Lung (tissue), 12 donors: ENCODE results near the gene LIPI. TPM values are rescaled to one million over a fixed set of nuclear protein-coding genes. Genes with fewer than 3 reads are reported as not detected.

Experiments
- ATAC-seq: fragments of 200-7000 bp; cut with Tn5 transposase; one replicate; pipeline ENCODE4 v1.9.1; 2020; ENCODE audit warnings: moderate number of reproducible peaks; ENCODE audit not compliant: insufficient read depth, low FRiP score
- DNase-seq, 3 donors: peaks; one replicate each; pipeline ENCODE4 v3.0.0-alpha.2; 2013 to 2017
- H3K27ac ChIP-seq, 2 donors: one replicate each; pipeline ENCODE4 v1.5.1; 2013; ENCODE audit warnings: mild to moderate bottlenecking in 2 of 2, moderate library complexity in 2 of 2, control low read depth in 1 of 2, inconsistent platforms in 1 of 2, low read depth in 1 of 2, low read length in 1 of 2
- H3K27me3 ChIP-seq, 3 donors: one replicate each; pipeline ENCODE4 v1.5.1; 2013; ENCODE audit warnings: low read length in 2 of 3; ENCODE audit not compliant: control insufficient read depth in 3 of 3, insufficient read depth in 3 of 3
- H3K36me3 ChIP-seq, 4 donors: one replicate each; pipeline ENCODE4 v1.5.1; 2013; ENCODE audit warnings: low read length in 4 of 4, mild to moderate bottlenecking in 1 of 4, moderate library complexity in 1 of 4; ENCODE audit not compliant: control insufficient read depth in 4 of 4, insufficient read depth in 4 of 4
- H3K4me1 ChIP-seq, 5 donors: one replicate each; pipeline ENCODE4 v1.5.1; 2013; ENCODE audit warnings: low read length in 5 of 5, mild to moderate bottlenecking in 2 of 5, moderate library complexity in 1 of 5; ENCODE audit not compliant: control insufficient read depth in 5 of 5, insufficient read depth in 5 of 5
- H3K4me3 ChIP-seq: one replicate; pipeline ENCODE4 v1.5.1; 2013; ENCODE audit warnings: mild to moderate bottlenecking, control low read depth, moderate library complexity
- H3K9ac ChIP-seq, 2 donors: one replicate each; pipeline ENCODE4 v1.5.1; 2013; ENCODE audit warnings: low read length in 2 of 2, control low read depth in 1 of 2; ENCODE audit not compliant: insufficient read depth in 1 of 2
- H3K9me3 ChIP-seq, 4 donors: one replicate each; pipeline ENCODE4 v1.5.1; 2013; ENCODE audit warnings: low read length in 3 of 4, mild to moderate bottlenecking in 1 of 4, moderate library complexity in 1 of 4; ENCODE audit not compliant: control insufficient read depth in 4 of 4, insufficient read depth in 3 of 4
- CTCF ChIP-seq: IDR thresholded peaks from 2 replicates; pipeline ENCODE4 v1.5.1; 2012; ENCODE audit warnings: mild to moderate bottlenecking; ENCODE audit errors: control extremely low read depth, extremely low read depth
- WGBS, 2 donors: extraction: QIAGEN DNeasy Blood & Tissue Kit; methylation state at CpG; one replicate each; pipeline ENCODE4 v1.1.7; 2013; 5-methylcytosine and 5-hydroxymethylcytosine counted together
- polyA plus RNA-seq, 2 donors: library from polyadenylated mRNA; stranded (reverse); fragments of 200-250 nt; gene quantifications; one replicate each; pipeline ENCODE4 v1.2.1, GENCODE V29; 2013
- total RNA-seq, 2 donors: library from RNA; depleted of rRNA in 1 of 2; stranded (reverse); fragments of >200 nt in 1 of 2; gene quantifications; one replicate each; pipeline ENCODE4 v1.2.1, GENCODE V29; 2014 to 2021
- donor health status: control.
- donor health status: control.
- donor health status: Bipolar disorder and iron deficiency.
- donor health status: healthy.
- donor health status: DM: yes; HTN: yes; CAD: no.

The LIPI gene
- total and polyA plus RNA-seq, 4 donors, result not detected

GRCh38 chr21:14088391-14088790 lies 122.4 kb downstream of the LIPI start:
- no peak for DNase-seq
- no peak overlapping the region for H3K9ac ChIP-seq
- H3K36me3 ChIP-seq, result peaks cover 0 to 21% (median 1%) of the 10 kb centered on the region in 4 donors
- H3K4me1 ChIP-seq, result no peaks in the 10 kb centered on the region
- H3K4me3 ChIP-seq, result no peak overlapping the region
- 82 to 96% methylated on average over 6 of the region's 6 CpGs for WGBS, 2 donors
- H3K9me3 ChIP-seq, result peaks cover 0 to 13% (median 3%) of the 10 kb centered on the region in 4 donors
- no peak for ATAC-seq
- TF ChIP-seq CTCF, result no peak
- no peak overlapping the region for H3K27ac ChIP-seq
- no peaks in the 10 kb centered on the region for H3K27me3 ChIP-seq

GRCh38 chr21:14086553-14086952 lies 124.2 kb downstream of the LIPI start:
- DNase-seq (no peak), ATAC-seq (no peak)
- Histone ChIP-seq H3K9ac (no peak overlapping the region), H3K9me3 (peaks cover 0 to 20% (median 3%) of the 10 kb centered on the region in 4 donors), H3K27me3 (no peaks in the 10 kb centered on the region), H3K4me3 (no peak overlapping the region), H3K4me1 (no peaks in the 10 kb centered on the region), H3K36me3 (peaks cover 0 to 21% (median 0%) of the 10 kb centered on the region in 4 donors), H3K27ac (no peak overlapping the region)
- TF ChIP-seq CTCF, result no peak

GRCh38 chr21:14084701-14085100 lies 126.1 kb downstream of the LIPI start:
- Histone ChIP-seq H3K9ac (no peak overlapping the region), H3K9me3 (peaks cover 0 to 20% (median 2%) of the 10 kb centered on the region in 4 donors), H3K4me3 (no peak overlapping the region), H3K36me3 (peaks cover 0 to 21% (median 0%) of the 10 kb centered on the region in 4 donors), H3K4me1 (no peaks in the 10 kb centered on the region), H3K27me3 (no peaks in the 10 kb centered on the region), H3K27ac (no peak overlapping the region)
- WGBS, 2 donors, result 97 to 98% methylated on average over 25 of the region's 25 CpGs
- ATAC-seq, result no peak
- no peak for TF ChIP-seq CTCF
- no peak for DNase-seq

GRCh38 chr21:14084068-14084501 lies 126.7 kb downstream of the LIPI start:
- ATAC-seq, result no peak
- no peak for DNase-seq
- H3K9me3 ChIP-seq, result peaks cover 0 to 20% (median 2%) of the 10 kb centered on the region in 4 donors

More at GRCh38 chr21:14084068-14084501, 126.7 kb downstream of the LIPI start:
- Histone ChIP-seq H3K27me3 (no peaks in the 10 kb centered on the region), H3K36me3 (peaks cover 0 to 21% (median 0%) of the 10 kb centered on the region in 4 donors), H3K9ac (no peak overlapping the region), H3K4me3 (no peak overlapping the region), H3K4me1 (no peaks in the 10 kb centered on the region), H3K27ac (no peak overlapping the region)
- WGBS, 2 donors, result 95 to 98% methylated on average over 35 of the region's 35 CpGs
- TF ChIP-seq CTCF, result no peak
